Right lobe of liver (tissue), 6 donors: Measurements from ENCODE around the gene GKN2. TPM values are rescaled to one million over a fixed set of nuclear protein-coding genes. Genes with fewer than 3 reads are reported as not detected.
A peak's percentile ranks its signal among the peaks of the same experiment; 100 is the strongest.

ENCODE experiments used
- ATAC-seq, 4 donors: fragments of 200-7000 bp; cut with Tn5 transposase; one replicate each; pipeline ENCODE4 v1.9.1; 2020; ENCODE audit warnings: mild to moderate bottlenecking in 4 of 4, moderate library complexity in 4 of 4
- DNase-seq, 3 donors: peaks; one replicate each; pipeline ENCODE4 v3.0.0-alpha.2; 2020
- H3K27ac ChIP-seq, 3 donors: fragments of 200-600 bp; one replicate each; pipeline ENCODE4 v1.8.0; 2022
- H3K27me3 ChIP-seq, 2 donors: fragments of 200-600 bp; one replicate each; pipeline ENCODE4 v1.8.0; 2022
- H3K36me3 ChIP-seq, 4 donors: fragments of 200-600 bp; sonication (generic) in 1 of 4; one replicate each; pipeline versions ENCODE4 v1.5.1 to v1.8.0; 2017 to 2022; ENCODE audit warnings: control low read depth in 1 of 4
- H3K4me1 ChIP-seq, 4 donors: fragments of 200-600 bp; sonication (generic) in 1 of 4; one replicate each; pipeline versions ENCODE4 v1.5.1 to v1.8.0; 2017 to 2022; ENCODE audit warnings: control low read depth in 1 of 4
- H3K4me3 ChIP-seq, 3 donors: fragments of 200-600 bp; one replicate each; pipeline ENCODE4 v1.8.0; 2022
- H3K9me3 ChIP-seq, 4 donors: fragments of 200-600 bp; sonication (generic) in 1 of 4; one replicate each; pipeline versions ENCODE4 v1.5.1 to v1.8.0; 2017 to 2022; ENCODE audit warnings: control low read depth in 1 of 4
- POLR2A ChIP-seq: fragments of 450-650 bp; IDR thresholded peaks from one replicate; pipeline ENCODE4 v1.6.1; 2017; ENCODE audit warnings: antibody characterized with exemption, mild to moderate bottlenecking
- WGBS: methylation state at CpG from one replicate; pipeline ENCODE4 v1.1.6; 2018; ENCODE audit warnings: low coverage, low lambda C conversion rate; ENCODE audit not compliant: insufficient coverage; ENCODE audit errors: missing lambda C conversion rate; 5-methylcytosine and 5-hydroxymethylcytosine counted together
- intact Hi-C, 2 donors: fragments of 100-400 bp; cut with DNase I; formaldehyde crosslinking; loops; one replicate each; pipeline versions ENCODE4 v1.11.2 to v1.14.1; 2022
- total RNA-seq, 6 experiments: library from RNA; depleted of rRNA in 2 of 6; stranded (reverse); fragments of >200 nt in 2 of 6; fragmentation: NEBNext Ultra II Directional in 3 of 6; extraction: Animal tissue kit (Norgen Biotek cat#: 25700) in 3 of 6; gene quantifications; one replicate each; pipeline versions ENCODE4 v1.1.0 to v1.2.4, GENCODE V29; 2016 to 2023
- TF ChIP-seq, protein P1 (sequence below), 4 donors: fragments of 200-600 bp in 3 of 4; fragments of 450-650 bp in 1 of 4; IDR thresholded peaks; one replicate each; pipeline versions ENCODE4 v1.5.1 to v1.8.0; 2016 to 2022; ENCODE audit warnings: antibody characterized with exemption in 4 of 4, mild to moderate bottlenecking in 2 of 4
- donor health status: DM: no; HTN: yes; CAD: no.
- donor health status: DM: no; HTN: no; CAD: no.
- donor health status: DM: no; HTN: no; CAD: no.
- donor health status: DM: no; HTN: yes; CAD: no.
- donor health status: DM: no; HTN: yes; CAD: no.

GKN2 gene
- total RNA-seq, 6 experiments from 2014 or later: not detected

DNA sequence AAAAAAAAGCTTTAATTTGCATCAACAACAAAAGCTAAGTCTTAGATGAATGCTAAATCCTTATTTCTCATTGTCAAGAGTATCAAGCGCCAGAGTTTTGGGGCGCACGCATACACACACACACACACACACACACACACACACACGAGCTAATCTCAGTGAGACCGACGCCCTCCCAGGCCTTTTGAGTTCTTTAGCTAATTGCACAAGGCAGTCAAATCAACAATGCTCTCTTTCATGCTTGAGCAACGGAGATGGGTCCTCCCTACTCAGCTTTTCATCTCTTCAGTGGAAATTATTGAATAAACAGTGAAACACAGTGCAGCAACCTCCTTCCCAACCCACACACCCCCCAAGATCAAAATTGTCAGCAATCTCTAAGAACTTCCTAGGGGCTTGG lies 41.0 kb upstream of the GKN2 start:
- Histone ChIP-seq H3K9me3 (no peaks in the 10 kb centered on the region), H3K27ac (no peak overlapping the region), H3K4me3 (no peak overlapping the region), H3K36me3 (no peaks in the 10 kb centered on the region), H3K27me3 (no peaks in the 10 kb centered on the region), H3K4me1 (peaks cover 0 to 12% (median 5%) of the 10 kb centered on the region in 4 donors)
- TF ChIP-seq, protein P1, sequence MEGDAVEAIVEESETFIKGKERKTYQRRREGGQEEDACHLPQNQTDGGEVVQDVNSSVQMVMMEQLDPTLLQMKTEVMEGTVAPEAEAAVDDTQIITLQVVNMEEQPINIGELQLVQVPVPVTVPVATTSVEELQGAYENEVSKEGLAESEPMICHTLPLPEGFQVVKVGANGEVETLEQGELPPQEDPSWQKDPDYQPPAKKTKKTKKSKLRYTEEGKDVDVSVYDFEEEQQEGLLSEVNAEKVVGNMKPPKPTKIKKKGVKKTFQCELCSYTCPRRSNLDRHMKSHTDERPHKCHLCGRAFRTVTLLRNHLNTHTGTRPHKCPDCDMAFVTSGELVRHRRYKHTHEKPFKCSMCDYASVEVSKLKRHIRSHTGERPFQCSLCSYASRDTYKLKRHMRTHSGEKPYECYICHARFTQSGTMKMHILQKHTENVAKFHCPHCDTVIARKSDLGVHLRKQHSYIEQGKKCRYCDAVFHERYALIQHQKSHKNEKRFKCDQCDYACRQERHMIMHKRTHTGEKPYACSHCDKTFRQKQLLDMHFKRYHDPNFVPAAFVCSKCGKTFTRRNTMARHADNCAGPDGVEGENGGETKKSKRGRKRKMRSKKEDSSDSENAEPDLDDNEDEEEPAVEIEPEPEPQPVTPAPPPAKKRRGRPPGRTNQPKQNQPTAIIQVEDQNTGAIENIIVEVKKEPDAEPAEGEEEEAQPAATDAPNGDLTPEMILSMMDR (IDR thresholded peaks at IDR 0.05): no peak
- no peak for TF ChIP-seq POLR2A
- WGBS: 77% methylated on average over 7 of the region's 7 CpGs
- intact Hi-C loops: no loop called here
- no peak for ATAC-seq
- DNase-seq: no peak

DNA sequence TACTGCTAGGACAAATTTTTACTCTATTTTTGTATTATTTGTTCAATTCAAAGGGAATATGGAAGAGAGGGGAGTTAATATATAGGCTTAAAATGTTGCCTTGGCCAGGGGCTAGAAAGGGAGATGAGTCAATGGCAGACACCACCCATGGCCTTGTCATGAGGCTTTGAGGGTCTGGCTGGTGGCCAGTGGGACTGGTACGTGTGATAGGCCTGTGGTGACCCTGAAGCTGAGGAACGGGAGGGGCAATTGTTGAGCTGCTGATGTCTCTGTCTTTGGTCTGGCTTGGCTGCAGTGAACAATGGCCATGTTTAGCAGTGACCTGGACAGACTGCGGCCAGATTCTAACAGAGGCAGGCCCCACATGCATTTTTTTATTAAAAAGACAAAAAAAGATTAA lies 40.2 kb upstream of the GKN2 start:
- H3K4me1 ChIP-seq: peaks cover 0 to 19% (median 8%) of the 10 kb centered on the region in 4 donors
- no peak for DNase-seq
- H3K36me3 ChIP-seq: no peaks in the 10 kb centered on the region
- no peak overlapping the region for H3K4me3 ChIP-seq
- ATAC-seq: no peak
- H3K27me3 ChIP-seq: no peaks in the 10 kb centered on the region
- intact Hi-C loops: no loop called here
- WGBS: 29% methylated on average over 2 of the region's 3 CpGs
- no peak for TF ChIP-seq POLR2A
- TF ChIP-seq, protein P1 (IDR thresholded peaks at IDR 0.05): no peak
- H3K9me3 ChIP-seq: no peaks in the 10 kb centered on the region
- no peak overlapping the region for H3K27ac ChIP-seq

DNA sequence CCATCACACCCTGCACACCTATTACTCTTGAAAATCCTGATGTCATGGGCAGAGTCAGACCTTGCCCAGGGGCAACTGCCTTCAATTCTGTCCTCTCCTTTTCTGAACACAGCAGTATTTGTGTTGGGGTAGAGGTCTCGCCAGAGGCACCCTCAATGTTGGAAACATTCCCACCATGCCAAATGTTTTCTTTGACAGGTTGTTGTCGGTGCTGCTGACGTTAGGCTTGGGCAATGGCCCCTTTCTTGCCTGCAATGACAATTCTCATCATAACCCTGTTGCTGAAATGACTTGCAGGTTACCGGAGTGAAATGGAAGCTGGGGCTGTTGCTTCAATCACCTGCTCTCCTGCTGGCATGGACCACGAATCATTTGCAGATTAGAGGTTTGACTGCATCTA lies 39.6 kb upstream of the GKN2 start:
- ATAC-seq (no peak), DNase-seq (no peak)
- WGBS: 78% methylated on average over 4 of the region's 5 CpGs
- Histone ChIP-seq H3K36me3 (no peaks in the 10 kb centered on the region), H3K27ac (no peak overlapping the region), H3K4me3 (no peak overlapping the region), H3K27me3 (no peaks in the 10 kb centered on the region), H3K4me1 (peaks cover 0 to 25% (median 11%) of the 10 kb centered on the region in 4 donors), H3K9me3 (no peaks in the 10 kb centered on the region)
- TF ChIP-seq POLR2A: no peak
- TF ChIP-seq, protein P1 (IDR thresholded peaks at IDR 0.05): no peak
- intact Hi-C loops: no loop called here

DNA sequence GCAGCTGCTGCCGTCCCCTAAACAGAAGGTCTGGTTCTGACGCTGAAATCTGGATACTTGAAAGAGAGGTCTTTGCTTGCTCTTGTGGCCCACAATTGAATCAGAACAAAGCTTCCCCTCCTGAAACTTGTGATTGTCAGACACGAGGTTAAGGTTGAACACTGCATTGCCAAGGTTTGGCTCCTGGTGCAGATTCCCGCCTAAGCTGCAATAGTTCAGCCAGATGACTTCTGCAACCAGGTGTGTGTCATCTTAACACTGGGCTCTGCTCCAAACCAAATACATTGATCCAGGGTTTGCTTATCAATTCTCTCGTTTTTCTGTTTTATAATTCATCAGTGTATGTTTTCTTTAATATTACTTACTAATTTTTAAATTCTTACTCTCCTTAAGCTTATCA lies 36.3 kb upstream of the GKN2 start:
- H3K36me3 ChIP-seq: no peaks in the 10 kb centered on the region
- no peaks in the 10 kb centered on the region for H3K9me3 ChIP-seq
- 3% methylated on average over 5 of the region's 5 CpGs for WGBS
- H3K4me3 ChIP-seq: no peak overlapping the region
- DNase-seq (peak; percentile 47 to 69 (median 66)), ATAC-seq (peak; percentile 56 to 73 (median 64))
- TF ChIP-seq, protein P1 (IDR thresholded peaks at IDR 0.05): no peak
- no peak for TF ChIP-seq POLR2A
- peaks cover 0 to 37% (median 17%) of the 10 kb centered on the region in 4 donors for H3K4me1 ChIP-seq
- peak overlapping the region; percentile 15 to 89 (median 24) for H3K27ac ChIP-seq
- intact Hi-C loops: no loop called here
- H3K27me3 ChIP-seq: no peaks in the 10 kb centered on the region
